Endothelial cell of umbilical vein (primary cell): ENCODE results near the gene TTLL4. TPM values are rescaled to one million over a fixed set of nuclear protein-coding genes. Genes with fewer than 3 reads are reported as not detected.

ENCODE experiments used
- BruUV-seq: library from RNA; stranded (reverse); fragments of 400-500 nt; replicated peaks from 2 replicates; lab custom pipeline; 2021; lab: Mats Ljungman, UMichigan
- CTCF ChIA-PET: fragments of 300-600, 350-600 bp; sonication (Branson Sonifier 250); formaldehyde crosslinking; loops from one replicate; lab custom pipeline; 2021; ENCODE audit warnings: antibody characterized with exemption, inconsistent platforms; lab: Charles Lee
- POLR2A ChIA-PET: fragments of 300-600, 350-600 bp; sonication (Branson Sonifier 250); formaldehyde crosslinking; loops from one replicate; lab custom pipeline; 2021; ENCODE audit warnings: antibody characterized with exemption, inconsistent platforms; lab: Charles Lee
- DNase-seq: peaks from one replicate; pipeline ENCODE4 v3.0.0-alpha.2; 2011; ENCODE audit warnings: low read depth, low spot score
- FAIRE-seq: peaks from 2 replicates; lab custom pipeline; 2011; peaks lifted over from hg19 to GRCh38; lab: Jason Lieb, UNC
- H2AFZ ChIP-seq: 2 replicates; pipeline ENCODE4 v1.6.0; 2012; ENCODE audit warnings: low read depth, low read length, control low read depth, inconsistent platforms
- H3K27ac ChIP-seq: 2 replicates; pipeline ENCODE4 v1.5.1; 2011; ENCODE audit warnings: low read depth, mild to moderate bottlenecking, control low read depth, low read length, moderate library complexity; ENCODE audit not compliant: insufficient read depth
- H3K27me3 ChIP-seq, 2 experiments: 2 replicates each; pipeline versions ENCODE4 v1.6.0 to v1.6.1; 2011; ENCODE audit warnings: low read length in 2 of 2, mixed read lengths in 1 of 2; ENCODE audit not compliant: control insufficient read depth in 2 of 2, insufficient read depth in 2 of 2
- H3K36me3 ChIP-seq, 2 experiments: 2 replicates in 1 of 2; 3 replicates in 1 of 2; pipeline ENCODE4 v1.5.1; 2011; ENCODE audit warnings: low read length in 2 of 2, mild to moderate bottlenecking in 1 of 2, moderate library complexity in 1 of 2; ENCODE audit not compliant: control insufficient read depth in 2 of 2, insufficient read depth in 2 of 2; ENCODE audit errors: extremely low read depth in 1 of 2
- H3K4me1 ChIP-seq: 3 replicates; pipeline ENCODE4 v1.5.1; 2011; ENCODE audit warnings: mild to moderate bottlenecking, low read length; ENCODE audit not compliant: control insufficient read depth, insufficient read depth; ENCODE audit errors: extremely low read depth
- H3K4me2 ChIP-seq: 2 replicates; pipeline ENCODE4 v1.6.1; 2011; ENCODE audit warnings: low read length, control low read depth, mixed read lengths; ENCODE audit not compliant: insufficient read depth
- H3K4me3 ChIP-seq, 3 experiments: fragments of 200-600 bp in 1 of 3; sonication (generic), shearing (Covaris generic) in 1 of 3; replicated peaks in 1 of 3; 2 replicates each; pipeline ENCODE4 v1.5.1; 2011 to 2016; ENCODE audit warnings: control low read depth in 3 of 3, low read length in 3 of 3, mild to moderate bottlenecking in 2 of 3, inconsistent platforms in 1 of 3, low read depth in 1 of 3, moderate library complexity in 1 of 3; ENCODE audit not compliant: insufficient read depth in 1 of 3
- H3K79me2 ChIP-seq: 2 replicates; pipeline ENCODE4 v1.6.0; 2012; ENCODE audit warnings: low read length, inconsistent platforms; ENCODE audit not compliant: control insufficient read depth, insufficient read depth
- H3K9ac ChIP-seq: replicated peaks from 2 replicates; pipeline ENCODE3; 2011; ENCODE audit warnings: low read length, control low read depth; ENCODE audit not compliant: insufficient read depth; ENCODE audit errors: extremely low read depth
- H3K9me1 ChIP-seq: replicated peaks from 3 replicates; pipeline ENCODE4 v1.6.0; 2011; ENCODE audit warnings: mild to moderate bottlenecking, low read length; ENCODE audit not compliant: control insufficient read depth, insufficient read depth; ENCODE audit errors: extremely low read depth
- H3K9me3 ChIP-seq: replicated peaks from 2 replicates; pipeline ENCODE4 v1.5.1; 2012; ENCODE audit warnings: low read length, inconsistent platforms; ENCODE audit not compliant: control insufficient read depth, insufficient read depth
- H4K20me1 ChIP-seq: replicated peaks from 2 replicates; pipeline ENCODE3; 2011; ENCODE audit warnings: mild to moderate bottlenecking, low read length; ENCODE audit not compliant: control insufficient read depth, insufficient read depth; ENCODE audit errors: extremely low read depth
- CTCF ChIP-seq, 2 donors: IDR thresholded peaks; 1 replicate in 1 of 2; 2 replicates in 1 of 2; pipeline ENCODE4 v1.5.1; 2011; ENCODE audit warnings: low read length in 2 of 2, mild to moderate bottlenecking in 2 of 2, moderate library complexity in 2 of 2, control low read depth in 1 of 2, inconsistent platforms in 1 of 2, low read depth in 1 of 2; ENCODE audit not compliant: insufficient read depth in 1 of 2; ENCODE audit errors: extremely low read depth in 1 of 2
- EZH2 ChIP-seq: IDR thresholded peaks from 2 replicates; pipeline ENCODE4 v1.6.1; 2012; ENCODE audit warnings: borderline replicate concordance, low read depth, mild to moderate bottlenecking, moderate library complexity, low read length, inconsistent platforms; ENCODE audit not compliant: severe bottlenecking
- FOS ChIP-seq: IDR thresholded peaks from 2 replicates; pipeline ENCODE4 v1.6.1; 2011; ENCODE audit warnings: mild to moderate bottlenecking, low read length, moderate library complexity, borderline replicate concordance; ENCODE audit not compliant: insufficient read depth
- GATA2 ChIP-seq: IDR thresholded peaks from 2 replicates; pipeline ENCODE4 v1.7.0; 2011; ENCODE audit warnings: low read depth, mild to moderate bottlenecking, moderate library complexity, mixed read lengths, low read length; ENCODE audit not compliant: insufficient read length, insufficient read depth
- JUN ChIP-seq: IDR thresholded peaks from 2 replicates; pipeline ENCODE4 v1.6.1; 2011; ENCODE audit warnings: borderline replicate concordance, low read depth; ENCODE audit not compliant: insufficient read length, insufficient read depth
- MAX ChIP-seq: IDR thresholded peaks from 2 replicates; pipeline ENCODE4 v1.6.1; 2011; ENCODE audit not compliant: insufficient read depth, insufficient read length
- MYC ChIP-seq: IDR thresholded peaks from one replicate; pipeline ENCODE4 v1.6.1; 2011; ENCODE audit warnings: mild to moderate bottlenecking, low read depth, low read length
- POLR2A ChIP-seq: IDR thresholded peaks from 2 replicates; pipeline ENCODE4 v1.6.1; 2012; ENCODE audit warnings: low read depth, mild to moderate bottlenecking, control low read depth, low read length
- POLR2AphosphoS5 ChIP-seq: IDR thresholded peaks from 2 replicates; pipeline ENCODE4 v1.6.1; 2012; ENCODE audit warnings: low read depth, mild to moderate bottlenecking, control low read depth, low read length, moderate library complexity; ENCODE audit not compliant: insufficient read depth
- dilution Hi-C: fragments of 300-500 bp; cut with MboI; formaldehyde crosslinking; loops from one replicate; pipeline ENCODE4 v1.15.0; 2019; ENCODE audit warnings: low sequenced_read_pairs; ENCODE audit not compliant: extremely low pct_ligation_motif_present
- intact Hi-C: fragments of 100-400 bp; cut with micrococcal nuclease; formaldehyde crosslinking; loops from one replicate; pipeline ENCODE4 v1.10.0; 2022
- polyA plus RNA-seq, 4 experiments: library from polyadenylated mRNA; depleted of rRNA in 3 of 4; stranded (reverse) in 3 of 4; unstranded in 1 of 4; fragments of >200 nt; gene quantifications; 2 replicates each; pipeline versions ENCODE4 v1.2.1 to v1.2.3, GENCODE V29; 2011 to 2012; ENCODE audit warnings: missing spikeins in 1 of 4
- total RNA-seq: library from RNA; stranded (reverse); gene quantifications from 2 replicates; pipeline ENCODE4 v1.2.3, GENCODE V29; 2021

TTLL4 gene
- total and polyA plus RNA-seq, 2 donors (not counting 3 experiments of a cell fraction or from before 2014, with no cell fraction given), result 26.7 to 45.0 TPM

GRCh38 chr2:218773881-218774280 is 63.2 kb downstream of the TTLL4 start:
- H3K9me1 ChIP-seq, result no peaks in the 10 kb centered on the region
- no peak overlapping the region for H3K9ac ChIP-seq
- no peak overlapping the region for H3K4me3 ChIP-seq
- H2AFZ ChIP-seq, result no peak overlapping the region
- ChIA-PET POLR2A (no interaction called here), CTCF (interaction anchor here (5.8 kb wide), 1 partner anchor 74 kb away, joined by 22 read pairs; no protein-coding TSS in a partner anchor)
- H3K9me3 ChIP-seq, result no peaks in the 10 kb centered on the region
- H4K20me1 ChIP-seq, result no peaks in the 10 kb centered on the region
- no peak overlapping the region for H3K4me2 ChIP-seq
- no peaks in the 10 kb centered on the region for H3K27me3 ChIP-seq
- intact Hi-C loops, result no loop called here
- no peaks in the 10 kb centered on the region for H3K79me2 ChIP-seq
- no peak for FAIRE-seq
- TF ChIP-seq MYC (no peak), CTCF (IDR thresholded peaks at IDR 0.05; ENCODE audit: extremely low read depth in 1 of 2, insufficient read depth in 1 of 2, low read depth in 1 of 2, low read length in 2 of 2) (no peak), EZH2 (no peak), JUN (no peak), FOS (no peak), POLR2A (no peak), POLR2AphosphoS5 (no peak), GATA2 (no peak), MAX (no peak)
- no peaks in the 10 kb centered on the region for H3K4me1 ChIP-seq
- no TSS peak for BruUV-seq
- dilution Hi-C loops, result no loop called here
- DNase-seq, result no peak
- no peaks in the 10 kb centered on the region for H3K36me3 ChIP-seq
- no peak overlapping the region for H3K27ac ChIP-seq
